ENCODE measurements around the gene FAM177A1. TPM values are rescaled to one million over a fixed set of nuclear protein-coding genes. Genes with fewer than 3 reads are reported as not detected.

The FAM177A1 gene
- total RNA-seq, 1 experiment from 2014 or later = 46.2 TPM

DNA sequence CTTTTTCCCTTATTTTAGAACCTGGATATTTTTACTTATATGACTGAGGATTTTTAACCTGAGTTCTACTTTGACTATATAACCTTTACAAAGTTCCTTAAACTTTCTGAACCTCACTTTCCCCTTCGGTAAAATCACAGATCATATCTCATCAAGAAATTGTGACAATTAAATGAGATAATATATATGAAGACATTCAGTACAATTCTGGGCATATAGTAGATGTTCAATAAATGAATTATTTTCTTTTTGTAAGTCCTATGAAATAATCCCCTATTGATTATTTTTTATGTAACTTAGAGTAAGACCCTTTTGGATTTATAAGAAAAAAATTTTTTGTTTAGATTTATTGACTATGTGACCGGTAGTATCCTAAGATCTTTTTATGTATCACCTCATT, 17.6 kb upstream of the FAM177A1 start:
- Histone ChIP-seq H3K4me2 (ENCODE audit: low read length) (no peak overlapping the region), H4K20me1 (ENCODE audit: insufficient read depth) (no peaks in the 10 kb centered on the region), H3K79me2 (ENCODE audit: insufficient read depth, low read length) (no peaks in the 10 kb centered on the region), H2AFZ (ENCODE audit: low read depth, low read length, poor library complexity, severe bottlenecking) (no peak overlapping the region), H3K36me3 (ENCODE audit: control insufficient read depth in 1 of 2, insufficient read depth in 2 of 2, low read length in 2 of 2) (peaks cover 0 to 12% of the 10 kb centered on the region in 2 experiments; a peak in 2 of 4 replicates), H3K9me3 (ENCODE audit: control insufficient read depth in 1 of 2, insufficient read depth in 1 of 2, low read depth in 1 of 2, low read length in 2 of 2) (no peaks in the 10 kb centered on the region), H3K9ac (ENCODE audit: low read length) (no peak overlapping the region), H3K4me3 (replicated peaks in 1 of 2; ENCODE audit: low read depth in 1 of 2, low read length in 2 of 2) (no peak overlapping the region), H3K4me1 (ENCODE audit: control insufficient read depth in 1 of 2, insufficient read depth in 2 of 2, low read length in 2 of 2) (no peaks in the 10 kb centered on the region), H3K9me2 (ENCODE audit: insufficient read depth) (no peaks in the 10 kb centered on the region), H3K27me3 (ENCODE audit: insufficient read depth, low read length) (no peaks in the 10 kb centered on the region), H3K27ac (ENCODE audit: low read depth, low read length) (no peak overlapping the region)
- ATAC-seq (no peak), DNase-seq (ENCODE audit: low read depth, low spot score) (no peak)
- RAD21 ChIA-PET (ENCODE audit: low non-redundant PET in 1 of 2, low total read pairs in 2 of 2, uncharacterized antibody in 2 of 2, unreplicated experiment in 2 of 2) = no interaction called here
- TF ChIP-seq TCF7L2 (IDR thresholded peaks at IDR 0.05; ENCODE audit: borderline replicate concordance, extremely low read depth, insufficient read depth, insufficient read length) (no peak), JUND (IDR thresholded peaks at IDR 0.05) (no peak), ELF1 (IDR thresholded peaks at IDR 0.05; ENCODE audit: borderline replicate concordance, low read depth) (no peak), SRF (IDR thresholded peaks at IDR 0.05; ENCODE audit: low read depth) (no peak), ZFX (IDR thresholded peaks at IDR 0.05) (no peak), SP1 (IDR thresholded peaks at IDR 0.05; ENCODE audit: low read depth) (no peak), FOSL1 (IDR thresholded peaks at IDR 0.05; ENCODE audit: low read depth) (no peak), EZH2 (IDR thresholded peaks at IDR 0.05) (no peak), EZH2phosphoT487 (IDR thresholded peaks at IDR 0.05; ENCODE audit: borderline replicate concordance) (no peak), ZNF274 (IDR thresholded peaks at IDR 0.05; ENCODE audit: low read depth, low read length) (no peak)
- TF ChIP-seq, protein P1, sequence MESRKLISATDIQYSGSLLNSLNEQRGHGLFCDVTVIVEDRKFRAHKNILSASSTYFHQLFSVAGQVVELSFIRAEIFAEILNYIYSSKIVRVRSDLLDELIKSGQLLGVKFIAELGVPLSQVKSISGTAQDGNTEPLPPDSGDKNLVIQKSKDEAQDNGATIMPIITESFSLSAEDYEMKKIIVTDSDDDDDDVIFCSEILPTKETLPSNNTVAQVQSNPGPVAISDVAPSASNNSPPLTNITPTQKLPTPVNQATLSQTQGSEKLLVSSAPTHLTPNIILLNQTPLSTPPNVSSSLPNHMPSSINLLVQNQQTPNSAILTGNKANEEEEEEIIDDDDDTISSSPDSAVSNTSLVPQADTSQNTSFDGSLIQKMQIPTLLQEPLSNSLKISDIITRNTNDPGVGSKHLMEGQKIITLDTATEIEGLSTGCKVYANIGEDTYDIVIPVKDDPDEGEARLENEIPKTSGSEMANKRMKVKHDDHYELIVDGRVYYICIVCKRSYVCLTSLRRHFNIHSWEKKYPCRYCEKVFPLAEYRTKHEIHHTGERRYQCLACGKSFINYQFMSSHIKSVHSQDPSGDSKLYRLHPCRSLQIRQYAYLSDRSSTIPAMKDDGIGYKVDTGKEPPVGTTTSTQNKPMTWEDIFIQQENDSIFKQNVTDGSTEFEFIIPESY (IDR thresholded peaks at IDR 0.05; ENCODE audit: extremely low read depth, insufficient replicate concordance, low read length) = no peak
- TF ChIP-seq, protein P2, sequence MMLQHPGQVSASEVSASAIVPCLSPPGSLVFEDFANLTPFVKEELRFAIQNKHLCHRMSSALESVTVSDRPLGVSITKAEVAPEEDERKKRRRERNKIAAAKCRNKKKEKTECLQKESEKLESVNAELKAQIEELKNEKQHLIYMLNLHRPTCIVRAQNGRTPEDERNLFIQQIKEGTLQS (IDR thresholded peaks at IDR 0.05) = no peak
- TF ChIP-seq, protein P3, sequence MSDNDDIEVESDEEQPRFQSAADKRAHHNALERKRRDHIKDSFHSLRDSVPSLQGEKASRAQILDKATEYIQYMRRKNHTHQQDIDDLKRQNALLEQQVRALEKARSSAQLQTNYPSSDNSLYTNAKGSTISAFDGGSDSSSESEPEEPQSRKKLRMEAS (IDR thresholded peaks at IDR 0.05) = no peak
- CTCF ChIA-PET = no interaction called here
- POLR2A ChIA-PET = no interaction called here
- BruUV-seq (replicated peaks) = no TSS peak
- intact Hi-C loops (cut with micrococcal nuclease) = no loop called here
